HG02798 (cell line): Measurements from ENCODE around the gene FGGY.
"Not testable (repeated sequence)": the region's sequence is repeated elsewhere in the genome, so short reads cannot be mapped to it uniquely, and the experiment has no call there.

ENCODE experiments used
- ATAC-seq: cut with Tn5 transposase; IDR thresholded peaks from one replicate; pipeline ENCODE4 v1.9.1; 2021; ENCODE audit warnings: mild to moderate bottlenecking; ENCODE audit not compliant: unreplicated experiment, poor library complexity

The FGGY gene

DNA sequence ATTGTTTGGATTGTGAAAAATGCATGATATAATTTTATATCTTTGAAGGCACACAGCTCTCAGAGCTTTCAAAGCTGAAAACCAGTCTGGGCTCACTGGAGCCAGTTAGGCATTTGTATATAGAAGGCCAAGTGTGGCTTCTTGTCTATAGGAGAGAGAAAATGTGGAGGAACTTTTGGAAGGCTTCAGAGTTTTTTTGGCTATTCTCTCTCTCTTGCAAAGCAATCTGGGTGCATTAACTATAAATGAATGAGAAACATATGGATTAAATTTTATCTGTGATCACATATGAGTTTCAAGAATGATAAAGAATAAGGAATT, 301.2 kb downstream of the FGGY start:
- ATAC-seq, result no peak

DNA sequence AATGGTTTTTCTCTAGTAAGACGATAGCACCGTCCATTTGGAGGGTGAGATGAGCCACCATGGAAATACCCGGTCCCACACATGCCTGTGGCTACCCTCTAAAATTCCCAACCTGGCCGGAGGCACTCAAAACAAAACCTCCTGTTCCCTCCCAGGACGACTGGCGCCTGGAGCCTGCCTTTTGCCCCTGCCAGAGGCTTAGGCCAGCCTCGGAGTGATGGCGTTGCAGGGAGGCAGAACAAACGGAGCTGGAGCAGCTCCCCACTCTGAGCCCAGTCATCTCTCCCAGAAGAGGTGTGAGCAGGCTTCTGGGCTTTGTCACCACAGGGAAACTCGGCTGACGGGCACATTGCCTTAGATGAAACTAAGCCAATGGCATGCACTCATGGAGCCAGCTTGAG, 304.1 kb downstream of the FGGY start:
- no peak for ATAC-seq

DNA sequence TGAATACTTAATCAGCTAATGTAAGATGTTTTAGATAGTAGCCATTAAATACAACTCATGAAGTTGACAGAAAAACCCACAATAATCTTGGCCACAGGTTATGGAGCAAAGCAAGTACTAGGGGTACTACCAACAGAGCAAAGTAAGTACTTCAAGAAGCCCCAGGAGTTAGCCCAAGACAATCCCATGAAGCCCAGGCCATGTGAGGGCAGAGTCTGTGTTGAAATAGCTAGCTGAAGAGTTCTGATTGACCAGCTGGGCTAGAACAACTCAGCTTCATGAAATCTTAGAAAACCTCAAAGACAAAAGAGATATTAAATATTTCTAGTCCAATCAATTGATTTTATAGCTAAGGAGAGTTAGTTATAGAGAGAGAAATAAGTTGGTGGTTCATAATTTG, 304.9 kb downstream of the FGGY start:
- ATAC-seq, result no peak

DNA sequence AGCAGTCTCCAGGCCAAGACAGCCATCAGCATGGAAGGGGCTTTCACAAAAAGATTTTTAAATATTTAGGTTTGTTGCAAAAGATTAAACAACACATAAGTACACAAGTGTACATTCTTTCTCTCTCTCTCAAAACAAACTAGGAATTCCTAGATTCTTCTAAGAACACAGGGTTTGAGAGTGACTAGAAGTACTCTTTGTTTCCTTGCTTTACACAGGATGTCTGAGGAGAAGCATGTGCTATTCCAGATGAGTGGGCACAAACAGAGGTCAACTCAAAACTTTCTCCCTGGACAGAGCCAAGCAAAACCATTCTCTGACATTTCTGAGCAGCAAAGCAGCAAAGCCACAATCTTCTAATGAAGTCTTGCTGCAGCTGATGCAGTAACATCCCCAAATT, 307.3 kb downstream of the FGGY start:
- no peak for ATAC-seq

DNA sequence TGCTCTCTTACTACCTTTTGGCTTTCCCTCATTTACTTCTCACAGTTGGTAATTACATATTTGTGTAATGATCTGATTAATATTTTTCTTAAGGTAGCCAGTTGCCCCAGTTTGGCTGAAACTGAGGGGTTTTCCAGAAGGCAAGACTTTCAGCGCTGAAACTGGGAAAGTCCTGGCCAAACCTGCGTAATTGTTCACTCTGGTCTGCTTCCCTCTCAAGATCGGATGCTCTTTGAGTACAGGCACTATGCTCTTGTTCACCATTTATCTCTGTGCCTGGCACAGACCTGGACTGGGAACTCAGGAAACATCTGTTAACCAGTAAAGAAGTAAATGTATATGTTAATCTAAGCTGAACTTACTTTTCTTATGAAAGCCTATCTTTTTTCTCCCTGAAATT, 308.3 kb downstream of the FGGY start:
- ATAC-seq, result no peak

DNA sequence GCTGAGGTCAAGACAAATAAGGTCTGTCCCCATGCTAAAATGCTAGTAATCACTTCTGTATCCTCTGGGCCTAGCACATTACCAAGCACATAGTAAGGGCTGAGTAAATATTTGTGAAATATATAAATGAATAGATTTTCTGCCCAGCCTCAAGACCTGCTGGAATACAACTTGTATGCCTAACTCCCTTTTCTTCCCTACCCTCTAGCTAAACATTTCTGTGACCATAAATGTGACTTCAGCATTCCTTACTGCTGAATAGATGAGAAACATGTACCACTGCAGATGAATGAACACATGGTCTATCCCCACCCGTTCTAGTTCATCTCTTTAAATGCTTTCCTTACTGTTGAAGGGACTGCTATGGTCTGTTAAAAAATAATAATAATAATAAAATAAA, 308.9 kb downstream of the FGGY start:
- ATAC-seq, result no peak

DNA sequence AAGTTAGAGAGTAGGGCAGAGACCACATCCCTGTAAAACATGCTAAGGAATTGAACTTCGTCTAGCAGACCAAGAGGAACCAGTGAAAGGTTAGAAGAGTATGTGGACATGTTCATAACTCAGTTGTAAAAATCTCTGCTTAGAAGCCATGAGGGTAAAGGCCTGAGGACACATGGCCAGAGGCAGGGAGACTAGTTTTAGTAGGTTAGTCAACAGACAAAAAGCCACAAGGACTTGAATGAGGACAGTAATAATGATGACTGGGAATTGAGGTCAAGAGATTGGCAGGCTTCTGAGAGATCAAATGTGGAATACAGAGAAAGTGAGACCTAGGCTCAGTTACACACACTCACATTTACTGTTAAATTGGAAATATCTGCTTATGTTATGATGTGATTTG, 312.4 kb downstream of the FGGY start:
- no peak for ATAC-seq

DNA sequence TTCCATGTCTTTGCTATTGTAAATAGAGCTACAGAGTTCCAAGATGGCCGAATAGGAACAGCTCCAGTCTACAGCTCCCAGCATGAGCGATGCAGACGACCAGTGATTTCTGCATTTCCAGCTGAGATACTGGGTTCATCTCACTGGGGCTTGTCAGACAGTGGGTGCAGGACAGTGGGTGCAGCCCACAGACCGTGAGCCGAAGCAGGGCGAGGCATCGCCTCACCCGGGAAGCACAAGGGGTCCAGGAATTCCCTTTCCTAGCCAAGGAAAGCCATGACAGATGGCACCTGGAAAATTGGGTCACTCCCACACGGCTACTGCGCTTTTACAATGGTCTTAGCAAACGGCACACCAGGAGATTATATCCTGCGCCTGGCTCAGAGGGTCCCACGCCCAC, 313.6 kb downstream of the FGGY start:
- ATAC-seq, result not testable (repeated sequence)

DNA sequence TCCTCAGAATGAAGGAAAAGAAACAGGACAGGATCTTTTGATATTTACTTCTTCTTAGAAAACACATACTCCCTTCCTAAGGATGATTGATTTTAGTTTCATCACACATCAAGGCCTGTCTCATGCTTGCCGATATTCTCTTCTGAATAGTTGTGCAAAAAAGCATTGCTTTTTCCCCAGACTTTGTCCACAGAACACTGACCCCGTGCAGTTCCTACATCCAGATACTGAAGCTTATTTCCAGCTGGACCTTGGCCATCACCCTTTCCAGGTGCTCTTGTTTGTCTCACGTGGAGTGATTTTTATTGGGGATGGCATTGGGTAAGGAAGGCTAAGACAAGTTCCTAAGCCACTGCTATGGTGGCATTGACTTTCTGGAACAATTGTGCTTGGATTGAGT, 320.5 kb downstream of the FGGY start:
- ATAC-seq, result no peak

DNA sequence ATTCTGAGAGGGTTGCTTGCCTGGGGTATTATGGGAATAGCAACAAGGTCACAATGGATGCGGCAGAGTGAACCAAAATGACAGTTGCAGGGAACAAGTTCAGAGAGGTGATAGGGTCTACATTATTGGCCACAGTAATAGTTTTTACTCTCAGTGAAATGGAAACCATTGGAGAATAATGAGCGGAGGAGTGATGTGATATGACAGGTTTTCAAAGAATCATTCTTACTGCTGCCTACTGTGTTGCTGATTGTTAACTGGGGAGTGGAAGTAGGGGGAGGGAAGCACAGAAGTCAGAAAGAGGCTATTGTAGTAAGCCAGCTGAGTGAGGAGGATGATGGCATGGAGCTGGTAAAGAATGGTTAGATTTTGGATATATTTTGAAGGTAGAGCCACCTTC, 322.7 kb downstream of the FGGY start:
- no peak for ATAC-seq

DNA sequence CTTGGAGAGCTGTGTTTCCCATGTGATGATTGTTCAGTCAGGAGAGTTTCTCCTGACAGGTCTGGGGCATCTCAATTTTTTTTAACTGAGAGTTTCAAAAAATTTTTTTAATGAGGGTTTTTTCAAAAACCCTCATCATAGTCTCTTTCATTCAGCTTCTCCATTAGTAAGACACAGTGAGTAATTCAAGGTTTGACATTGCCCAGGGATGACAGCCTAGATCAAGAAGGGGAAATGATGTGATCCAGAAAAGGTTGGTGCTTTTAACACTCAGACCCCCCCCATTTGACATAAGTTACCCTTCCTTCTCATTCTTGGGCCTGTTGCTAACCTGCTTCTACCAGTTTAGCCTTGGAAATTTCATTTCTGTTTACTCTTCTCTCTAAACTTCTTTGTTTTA, 328.5 kb downstream of the FGGY start:
- ATAC-seq, result no peak

DNA sequence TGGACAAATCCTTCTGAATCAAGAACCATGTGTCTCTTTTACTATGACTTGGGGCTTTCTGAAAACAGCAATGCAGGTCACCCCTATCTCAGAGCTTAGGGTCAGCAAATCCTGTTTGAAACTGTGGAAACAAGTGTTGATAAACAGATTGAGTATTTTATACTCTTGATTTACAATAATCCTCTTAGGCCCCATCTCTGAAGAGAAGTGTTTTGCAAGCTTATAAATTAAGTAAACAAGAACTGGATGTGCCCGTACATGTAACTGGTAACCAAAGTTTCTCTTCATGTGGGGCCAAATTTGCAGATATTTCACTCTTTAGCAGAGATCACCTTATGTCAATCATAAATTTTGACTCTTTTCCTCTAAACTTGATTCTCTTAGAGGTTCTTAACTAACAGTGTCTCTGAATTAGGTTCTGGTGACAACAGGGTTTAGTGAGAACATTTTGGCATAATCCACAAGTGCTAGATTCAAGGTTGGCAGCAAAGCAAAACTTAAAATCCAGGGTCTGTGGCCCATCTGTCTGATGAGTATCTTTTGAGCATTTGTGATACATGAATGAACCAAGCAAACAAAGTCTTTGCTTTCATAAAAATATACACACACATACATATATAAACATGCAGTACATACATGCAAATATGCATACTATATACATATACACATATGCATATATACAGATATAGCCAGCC, 334.8 kb downstream of the FGGY start:
- ATAC-seq, result no peak

DNA sequence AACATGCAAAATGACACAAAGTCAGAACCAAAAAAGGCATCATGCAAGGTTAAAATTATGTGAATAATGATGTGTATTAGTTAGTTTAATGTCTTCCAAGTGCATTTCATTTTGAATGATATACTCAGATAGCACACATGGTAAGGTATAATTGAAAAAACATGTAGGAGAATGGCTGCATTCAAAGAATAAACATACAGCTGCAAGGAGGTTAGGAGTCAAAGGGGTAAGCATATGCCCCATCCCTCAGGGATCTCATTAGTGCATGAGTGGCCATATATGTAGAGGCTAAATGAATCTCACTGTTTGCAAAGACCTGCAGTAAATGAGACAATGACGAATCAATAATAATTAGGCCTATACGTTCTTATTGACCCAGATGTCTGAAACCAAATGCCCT, 338.2 kb downstream of the FGGY start:
- no peak for ATAC-seq

DNA sequence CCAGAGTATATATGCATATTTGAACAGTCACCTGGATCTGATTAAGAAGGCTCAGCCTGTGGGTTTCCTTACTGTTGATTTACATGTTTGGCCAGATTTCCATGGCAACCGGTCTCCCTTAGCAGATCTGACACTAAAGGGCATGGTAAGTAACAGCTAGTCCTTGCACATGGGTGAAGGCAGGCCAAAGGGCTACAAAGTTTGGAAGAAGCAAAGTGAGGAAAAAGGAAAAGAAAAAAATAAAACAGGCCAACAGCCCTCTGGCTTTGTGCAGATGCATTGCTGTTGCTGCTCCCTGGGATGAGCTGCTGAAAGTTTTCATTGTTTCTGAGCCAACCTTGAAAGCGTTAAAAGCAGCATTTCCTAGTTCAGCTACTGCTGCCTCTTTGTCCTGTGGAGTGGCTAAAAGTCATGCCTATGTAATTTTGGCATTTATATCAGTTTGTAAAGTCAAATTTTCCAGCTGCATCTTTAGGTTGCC, 341.4 kb downstream of the FGGY start:
- ATAC-seq, result no peak

DNA sequence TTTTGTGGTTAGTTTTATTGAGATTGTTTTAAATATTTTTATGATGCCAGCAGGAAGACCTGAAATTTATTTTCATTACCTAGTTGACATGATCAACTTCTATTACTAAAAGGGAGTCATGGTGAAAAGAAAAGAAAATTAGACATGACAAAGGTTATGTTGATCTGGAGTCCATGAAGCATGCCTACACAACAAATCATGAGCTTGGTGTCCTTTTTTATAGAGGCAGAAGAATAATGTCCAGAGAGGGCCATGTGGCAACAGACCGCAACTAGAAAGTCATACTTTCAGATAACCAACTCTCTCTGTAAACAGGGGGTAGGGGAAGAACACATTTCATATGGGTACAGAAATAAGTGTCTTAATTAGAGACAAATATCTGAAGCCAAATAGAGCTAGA, 342.4 kb downstream of the FGGY start:
- ATAC-seq, result no peak

DNA sequence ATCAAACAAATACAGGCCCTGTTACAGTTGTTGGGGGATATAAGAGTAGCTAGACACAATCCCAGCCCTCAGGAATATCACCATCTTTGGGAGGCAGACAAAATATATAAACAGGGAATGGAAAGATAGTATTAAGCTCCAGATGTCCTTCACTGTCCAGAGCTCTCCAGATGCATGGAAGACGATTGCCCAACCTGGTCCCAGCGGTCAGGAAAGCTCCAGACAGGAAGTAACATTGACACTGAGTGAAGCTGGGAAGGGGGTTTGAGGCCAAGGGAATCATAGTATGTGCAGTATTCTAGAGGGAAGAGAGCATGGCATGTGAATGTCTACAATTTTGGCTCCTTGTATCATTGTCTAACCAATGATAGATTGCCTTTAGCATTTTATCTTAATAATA, 344.0 kb downstream of the FGGY start:
- ATAC-seq, result no peak

DNA sequence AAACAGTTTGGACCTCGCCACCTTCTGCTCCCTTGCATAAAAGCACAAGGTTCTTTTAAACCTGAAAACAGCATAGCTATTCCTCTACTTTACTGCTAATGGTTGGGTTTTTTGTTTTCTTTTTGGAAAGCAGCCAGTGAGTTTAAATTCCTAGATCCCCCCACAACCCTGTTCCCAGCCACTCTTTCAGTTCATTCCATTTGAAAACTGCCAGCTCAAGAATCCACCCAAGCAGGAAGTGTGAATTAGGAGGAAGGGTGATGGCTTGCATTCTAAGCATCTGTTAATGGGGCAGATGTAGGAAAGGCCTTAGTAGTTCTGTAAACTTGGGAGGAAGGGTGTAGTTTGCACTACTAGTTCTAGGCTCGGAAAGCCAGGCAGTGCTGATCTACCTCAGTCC, 344.9 kb downstream of the FGGY start:
- no peak for ATAC-seq

DNA sequence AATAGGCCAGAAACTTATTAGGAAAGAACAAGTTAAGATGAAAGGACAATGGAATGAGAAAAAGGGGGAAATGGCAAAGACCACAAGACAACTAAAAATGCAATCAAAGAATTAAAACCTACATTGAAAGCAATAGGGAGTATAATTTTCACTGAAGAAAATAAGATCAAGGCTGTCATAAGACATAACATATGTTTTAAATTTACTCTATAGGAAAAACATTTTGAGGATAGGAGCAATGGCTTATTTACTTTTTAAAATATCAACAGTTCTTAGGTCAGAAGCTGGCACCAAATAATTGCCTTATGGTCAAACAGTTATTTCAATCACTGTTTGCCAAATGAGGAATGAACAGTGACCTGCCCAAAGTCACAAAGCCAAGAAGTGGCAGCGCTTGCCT, 346.6 kb downstream of the FGGY start:
- ATAC-seq, result no peak

DNA sequence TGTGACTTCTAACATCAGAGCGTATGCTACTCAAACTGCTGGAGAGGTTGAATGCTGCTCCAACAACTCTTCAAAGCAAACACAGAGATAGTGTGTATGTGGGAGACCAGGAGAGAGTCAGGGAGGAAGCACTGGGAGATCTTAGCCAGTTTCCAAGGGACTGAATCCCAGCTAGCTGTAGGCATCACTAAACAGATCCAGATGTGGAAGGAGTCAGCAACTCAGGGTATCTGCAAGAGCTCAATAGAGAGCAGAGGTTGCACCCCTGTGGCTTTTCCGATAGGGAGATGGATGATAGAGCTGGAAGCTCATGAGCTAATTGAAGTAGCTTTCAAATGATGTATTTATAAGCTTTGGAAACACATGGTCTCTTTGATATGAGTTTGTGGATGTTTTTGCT, 349.0 kb downstream of the FGGY start:
- no peak for ATAC-seq

DNA sequence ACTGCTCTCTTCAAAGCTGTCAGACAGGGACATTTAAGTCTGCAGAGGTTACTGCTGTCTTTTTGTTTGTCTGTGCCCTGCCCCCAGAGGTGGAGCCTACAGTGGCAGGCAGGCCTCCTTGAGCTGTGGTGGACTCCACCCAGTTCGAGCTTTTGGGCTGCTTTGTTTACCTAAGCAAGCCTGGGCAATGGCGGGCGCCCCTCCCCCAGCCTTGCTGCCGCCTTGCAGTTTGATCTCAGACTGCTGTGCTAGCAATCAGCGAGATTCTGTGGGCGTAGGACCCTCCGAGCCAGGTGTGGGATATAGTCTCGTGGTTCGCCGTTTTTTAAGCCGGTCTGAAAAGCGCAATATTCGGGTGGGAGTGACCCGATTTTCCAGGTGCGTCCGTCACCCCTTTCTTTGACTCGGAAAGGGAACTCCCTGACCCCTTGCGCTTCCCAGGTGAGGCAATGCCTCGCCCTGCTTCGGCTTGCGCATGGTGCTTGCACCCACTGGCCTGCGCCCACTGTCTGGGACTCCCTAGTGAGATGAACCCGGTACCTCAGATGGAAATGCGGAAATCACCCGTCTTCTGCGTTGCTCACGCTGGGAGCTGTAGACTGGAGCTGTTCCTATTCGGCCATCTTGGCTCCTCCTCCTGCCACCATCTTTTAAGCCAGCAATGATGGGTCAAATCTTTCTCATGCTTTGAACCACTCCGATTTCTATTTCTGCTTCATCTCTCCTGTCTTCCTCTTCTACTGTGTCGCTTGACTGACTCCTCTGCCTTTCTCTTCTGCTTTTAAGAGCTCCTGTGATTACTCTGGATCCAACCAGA, 356.5 kb downstream of the FGGY start:
- not testable (repeated sequence) for ATAC-seq

DNA sequence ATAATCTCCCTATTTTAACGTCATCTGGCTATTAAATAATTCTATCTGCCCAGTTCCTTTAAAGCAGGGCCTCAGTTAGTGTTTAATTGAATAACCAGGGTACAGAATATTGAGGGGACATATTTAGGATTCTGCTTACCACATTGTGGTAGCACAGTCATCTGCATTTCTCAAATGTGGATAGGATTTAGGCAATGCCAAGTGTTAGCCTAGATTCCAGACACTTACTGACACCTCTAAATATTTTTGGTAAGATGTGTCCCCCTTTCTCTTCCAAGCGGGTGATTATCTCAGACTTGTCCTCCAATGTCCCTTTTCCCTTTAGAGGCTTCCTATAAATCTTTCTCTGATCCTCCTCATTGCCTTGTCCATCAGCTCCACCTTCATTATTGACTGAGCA, 357.1 kb downstream of the FGGY start:
- ATAC-seq, result no peak

DNA sequence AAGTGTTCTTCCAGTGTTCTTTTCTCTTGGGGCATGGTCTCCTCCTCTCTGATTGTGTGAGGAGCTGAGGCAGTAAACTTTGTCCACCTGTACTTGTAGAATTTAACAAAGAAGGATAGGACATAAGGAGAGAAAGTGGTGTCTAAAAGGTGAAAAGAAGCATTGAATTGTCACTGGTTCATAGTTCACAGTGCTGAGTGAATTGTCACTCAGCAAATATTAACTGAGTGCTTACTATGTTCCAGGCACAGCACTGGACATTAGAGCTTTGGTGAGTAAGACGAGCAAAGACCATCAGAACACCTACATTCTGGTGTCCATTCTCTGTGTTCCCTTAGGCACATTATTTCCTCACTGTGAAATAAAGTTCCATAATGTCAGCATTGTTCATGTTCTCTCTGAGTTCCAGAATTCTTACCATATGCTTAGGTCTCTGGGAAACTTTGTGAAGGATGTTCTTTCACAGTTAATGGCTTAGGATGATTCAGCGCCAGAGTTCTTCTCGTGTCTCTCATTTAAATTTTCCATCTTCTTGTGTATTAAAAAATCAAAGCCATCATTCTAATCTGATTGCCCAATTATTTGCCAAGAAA, 361.1 kb downstream of the FGGY start:
- ATAC-seq, result no peak
